ENCODE measurements around the gene DPYD. TPM values are rescaled to one million over a fixed set of nuclear protein-coding genes. Genes with fewer than 3 reads are reported as not detected.
"Not testable (repeated sequence)": the region's sequence is repeated elsewhere in the genome, so short reads cannot be mapped to it uniquely, and the experiment has no call there.

The DPYD gene
- total RNA-seq, 1 donor from 2014 or later, result 11.9 TPM

DNA sequence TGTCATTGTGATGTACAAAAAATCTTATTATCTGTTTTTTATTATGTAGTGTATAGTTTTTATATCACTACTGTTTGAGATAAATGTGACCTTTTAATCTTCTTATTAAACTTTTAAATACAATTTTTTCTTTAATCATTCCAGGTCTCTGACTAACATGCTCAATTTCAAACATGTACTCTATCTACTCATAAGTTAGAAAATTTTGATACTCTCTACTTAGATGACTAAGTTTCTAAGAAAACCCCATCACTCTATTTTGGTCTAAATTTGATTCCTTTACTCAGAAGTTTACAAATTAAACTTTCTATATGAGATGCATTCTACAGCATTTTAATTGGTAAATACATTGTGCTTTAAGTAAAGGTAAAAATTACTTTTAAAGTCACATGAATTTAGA, 655.2 kb downstream of the DPYD start:
- H3K9me3 Mint-ChIP-seq, result no peaks in the 10 kb centered on the region
- H3K4me1 Mint-ChIP-seq (ENCODE audit: low read depth), result no peaks in the 10 kb centered on the region
- no peak overlapping the region for H3K4me3 Mint-ChIP-seq (ENCODE audit: low read depth)
- H3K36me3 Mint-ChIP-seq (ENCODE audit: low read depth), result no peaks in the 10 kb centered on the region
- no peaks in the 10 kb centered on the region for H3K27me3 Mint-ChIP-seq (ENCODE audit: low read depth)
- no peak overlapping the region for H3K27ac Mint-ChIP-seq
- DNase-seq (ENCODE audit: low spot score), result no peak
- intact Hi-C loops (cut with micrococcal nuclease), result no loop called here

DNA sequence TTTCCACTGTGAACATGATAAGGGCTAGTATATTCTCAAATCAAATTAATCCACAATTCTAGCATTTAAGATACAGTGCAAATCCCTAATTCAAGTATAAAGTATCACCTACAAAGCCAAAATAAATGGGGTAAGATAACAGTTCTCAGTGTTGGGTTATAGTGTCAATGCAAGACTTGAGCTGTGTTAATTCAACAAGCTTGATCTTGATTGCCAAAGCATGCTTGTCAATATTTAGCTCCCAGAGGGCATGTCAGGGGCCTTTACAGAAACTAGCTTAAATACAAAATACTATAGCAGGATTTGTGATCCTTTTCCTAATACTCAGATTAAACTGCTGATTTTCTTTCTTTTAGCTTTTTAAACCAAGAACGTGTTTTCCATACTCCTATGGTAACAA, 658.0 kb downstream of the DPYD start:
- Mint-ChIP-seq H3K36me3 (ENCODE audit: low read depth) (no peaks in the 10 kb centered on the region), H3K4me1 (ENCODE audit: low read depth) (no peaks in the 10 kb centered on the region), H3K27me3 (ENCODE audit: low read depth) (no peaks in the 10 kb centered on the region), H3K4me3 (ENCODE audit: low read depth) (no peak overlapping the region), H3K27ac (no peak overlapping the region), H3K9me3 (no peaks in the 10 kb centered on the region)
- DNase-seq (ENCODE audit: low spot score), result no peak
- intact Hi-C loops (cut with micrococcal nuclease), result no loop called here

DNA sequence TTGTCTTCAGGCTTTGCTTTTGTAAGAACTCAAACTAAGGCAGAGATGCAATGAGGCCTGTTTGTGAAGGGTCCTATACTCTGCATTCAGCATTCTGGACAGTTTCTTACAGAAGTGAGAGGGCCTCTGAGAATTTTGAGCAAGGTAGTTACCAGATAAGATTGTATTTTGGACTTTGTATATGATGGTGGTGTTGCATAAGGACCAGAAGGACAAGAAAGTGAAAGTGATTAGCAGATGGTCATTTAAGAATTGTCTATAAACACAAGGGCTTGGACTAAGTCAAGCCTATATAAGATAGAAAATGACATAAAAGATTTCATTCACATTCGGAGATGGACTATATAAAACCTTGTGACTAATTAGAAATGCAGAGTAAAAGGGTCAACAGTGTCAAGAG, 662.2 kb downstream of the DPYD start:
- Mint-ChIP-seq H3K27me3 (ENCODE audit: low read depth) (no peaks in the 10 kb centered on the region), H3K4me1 (ENCODE audit: low read depth) (no peaks in the 10 kb centered on the region), H3K36me3 (ENCODE audit: low read depth) (no peaks in the 10 kb centered on the region), H3K27ac (no peak overlapping the region), H3K4me3 (ENCODE audit: low read depth) (no peak overlapping the region), H3K9me3 (no peaks in the 10 kb centered on the region)
- no peak for DNase-seq (ENCODE audit: low spot score)
- intact Hi-C loops (cut with micrococcal nuclease), result no loop called here

DNA sequence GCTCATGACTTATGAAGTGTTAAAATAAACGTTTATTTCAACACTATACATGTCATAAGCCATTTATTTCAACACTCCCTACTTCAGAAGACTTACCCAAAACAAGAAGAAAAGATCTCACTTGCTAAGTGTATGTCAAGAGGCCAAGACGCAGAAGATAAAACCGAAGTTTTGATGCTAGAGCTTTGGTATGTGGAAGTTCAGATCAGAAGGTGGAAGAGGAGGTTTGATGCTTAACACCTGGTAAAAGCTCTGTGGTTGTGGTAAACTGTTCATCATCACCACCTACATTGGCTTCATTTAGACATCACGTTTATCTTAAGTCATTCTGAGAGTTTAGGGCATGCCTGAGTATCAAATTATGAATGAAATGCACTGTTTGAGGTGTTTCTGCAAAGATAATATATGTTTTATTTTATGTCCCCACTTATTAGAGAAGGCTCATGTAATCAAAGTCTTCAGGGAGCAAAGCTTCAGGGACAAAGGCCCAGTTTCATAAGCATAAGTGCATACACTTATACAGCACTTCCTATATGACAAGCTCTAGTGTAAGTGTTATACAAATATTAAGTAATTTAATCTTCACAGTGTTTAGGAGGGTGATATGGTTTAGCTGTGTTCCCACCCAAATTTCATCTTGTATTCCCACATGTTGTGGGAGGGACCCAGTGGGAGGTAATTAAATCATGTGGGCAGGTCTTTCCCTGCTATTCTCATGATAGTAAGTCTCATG, 665.9 kb downstream of the DPYD start:
- Mint-ChIP-seq H3K4me3 (ENCODE audit: low read depth) (no peak overlapping the region), H3K36me3 (ENCODE audit: low read depth) (no peaks in the 10 kb centered on the region), H3K27me3 (ENCODE audit: low read depth) (no peaks in the 10 kb centered on the region), H3K27ac (no peak overlapping the region), H3K4me1 (ENCODE audit: low read depth) (no peaks in the 10 kb centered on the region), H3K9me3 (no peaks in the 10 kb centered on the region)
- DNase-seq (ENCODE audit: low spot score), result no peak
- intact Hi-C loops (cut with micrococcal nuclease), result no loop called here

DNA sequence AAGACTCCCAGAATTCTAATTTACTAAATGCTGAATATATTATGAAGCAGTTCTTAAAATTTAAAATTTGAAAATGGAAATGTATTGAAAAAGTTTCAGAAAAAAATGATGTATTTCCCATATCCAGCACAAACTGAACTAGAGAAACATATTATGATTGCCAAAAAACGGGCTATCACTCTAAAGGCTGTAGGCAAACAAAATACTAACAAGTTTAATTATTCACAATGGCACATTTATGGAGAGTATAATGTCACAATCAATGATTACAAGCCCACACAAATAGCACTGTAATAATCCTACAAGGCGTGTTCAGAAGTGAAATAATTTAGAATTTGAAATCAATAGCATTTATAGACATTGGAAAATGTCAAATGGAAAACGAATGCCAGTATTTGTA, 667.9 kb downstream of the DPYD start:
- Mint-ChIP-seq H3K27ac (no peak overlapping the region), H3K9me3 (no peaks in the 10 kb centered on the region), H3K4me3 (ENCODE audit: low read depth) (no peak overlapping the region), H3K4me1 (ENCODE audit: low read depth) (no peaks in the 10 kb centered on the region), H3K27me3 (ENCODE audit: low read depth) (no peaks in the 10 kb centered on the region), H3K36me3 (ENCODE audit: low read depth) (no peaks in the 10 kb centered on the region)
- DNase-seq (ENCODE audit: low spot score), result no peak
- intact Hi-C loops (cut with micrococcal nuclease), result no loop called here

DNA sequence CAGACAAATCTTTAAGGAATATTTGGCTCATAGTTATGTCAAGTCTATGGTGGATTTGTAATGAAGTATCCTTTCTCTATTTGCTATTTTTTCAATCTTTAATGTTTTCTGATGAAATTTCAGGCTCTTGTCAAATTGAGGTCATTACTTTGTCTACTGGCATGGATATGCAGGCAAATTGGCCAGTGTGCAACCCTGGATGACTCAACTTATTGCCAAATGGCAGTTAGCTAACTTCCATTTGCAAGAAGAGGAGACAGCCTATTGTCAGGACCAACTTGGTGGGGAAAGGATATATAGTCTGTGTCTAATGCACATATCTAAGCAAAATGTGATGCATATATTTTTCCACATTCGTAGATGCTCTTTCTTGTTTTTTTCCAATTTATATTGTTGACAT, 668.8 kb downstream of the DPYD start:
- intact Hi-C loops (cut with micrococcal nuclease), result no loop called here
- no peak overlapping the region for H3K27ac Mint-ChIP-seq
- H3K4me3 Mint-ChIP-seq (ENCODE audit: low read depth), result no peak overlapping the region
- no peaks in the 10 kb centered on the region for H3K36me3 Mint-ChIP-seq (ENCODE audit: low read depth)
- no peaks in the 10 kb centered on the region for H3K27me3 Mint-ChIP-seq (ENCODE audit: low read depth)
- DNase-seq (ENCODE audit: low spot score), result no peak
- no peaks in the 10 kb centered on the region for H3K9me3 Mint-ChIP-seq
- no peaks in the 10 kb centered on the region for H3K4me1 Mint-ChIP-seq (ENCODE audit: low read depth)

DNA sequence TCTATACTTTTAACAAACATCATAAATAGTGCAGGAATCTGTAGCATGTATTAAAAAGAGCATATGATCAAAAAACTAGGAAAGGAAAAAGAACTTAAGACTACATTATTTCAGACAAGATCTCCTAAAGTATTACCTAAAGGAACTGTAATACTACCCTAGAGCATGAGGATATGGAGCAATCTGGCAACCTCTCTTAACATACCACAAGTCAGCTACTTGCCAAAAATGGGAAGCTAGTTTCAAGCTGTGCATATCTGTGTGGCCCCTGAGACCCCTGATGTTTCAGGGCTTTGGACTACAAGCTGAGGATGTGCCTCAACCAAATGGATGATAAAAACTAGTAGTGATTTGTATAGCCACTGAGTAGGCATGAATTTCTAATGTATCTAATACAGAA, 673.6 kb downstream of the DPYD start:
- intact Hi-C loops (cut with micrococcal nuclease), result no loop called here
- Mint-ChIP-seq H3K9me3 (no peaks in the 10 kb centered on the region), H3K4me3 (ENCODE audit: low read depth) (no peak overlapping the region), H3K4me1 (ENCODE audit: low read depth) (no peaks in the 10 kb centered on the region), H3K36me3 (ENCODE audit: low read depth) (no peaks in the 10 kb centered on the region), H3K27ac (no peak overlapping the region), H3K27me3 (ENCODE audit: low read depth) (no peaks in the 10 kb centered on the region)
- DNase-seq (ENCODE audit: low spot score), result no peak

DNA sequence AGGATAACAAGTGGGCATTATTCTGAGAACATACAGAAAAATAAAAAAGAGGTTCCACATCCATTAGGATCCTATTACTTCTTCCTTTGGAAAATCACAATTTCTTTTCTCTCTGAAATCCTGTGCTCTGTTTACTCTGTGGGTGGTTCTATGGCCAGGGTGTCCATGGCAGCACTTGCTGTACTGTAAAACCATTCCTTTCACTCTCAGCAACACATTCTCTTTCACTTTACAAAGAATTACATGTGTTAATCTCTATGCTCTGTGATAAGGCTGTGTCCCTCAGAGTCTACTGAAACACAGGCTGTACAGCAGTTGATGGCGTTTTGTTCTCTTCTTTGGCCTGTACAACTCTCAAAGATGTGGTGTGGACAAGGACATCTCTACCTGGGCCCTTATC, 675.2 kb downstream of the DPYD start:
- Mint-ChIP-seq H3K4me1 (ENCODE audit: low read depth) (no peaks in the 10 kb centered on the region), H3K27ac (no peak overlapping the region), H3K4me3 (ENCODE audit: low read depth) (no peak overlapping the region), H3K36me3 (ENCODE audit: low read depth) (no peaks in the 10 kb centered on the region), H3K27me3 (ENCODE audit: low read depth) (no peaks in the 10 kb centered on the region), H3K9me3 (no peaks in the 10 kb centered on the region)
- DNase-seq (ENCODE audit: low spot score), result no peak
- intact Hi-C loops (cut with micrococcal nuclease), result no loop called here

DNA sequence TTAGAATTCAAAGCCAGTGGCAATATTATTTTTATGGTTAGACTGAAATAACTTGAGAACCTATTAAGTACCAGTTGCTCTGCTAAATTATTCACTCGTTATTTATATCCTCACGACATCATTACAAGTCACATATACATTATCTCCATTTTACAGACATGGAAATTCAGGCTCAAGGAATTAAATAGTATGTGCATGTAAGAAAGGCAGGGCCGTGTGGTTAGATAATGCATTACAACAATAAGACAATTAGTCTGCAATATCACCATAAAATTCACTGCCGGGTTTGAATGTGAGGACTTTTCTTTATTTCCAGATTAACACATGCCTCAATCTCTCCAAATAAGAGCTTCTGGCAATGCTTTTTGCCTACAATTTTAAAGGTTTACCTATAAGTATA, 675.8 kb downstream of the DPYD start:
- H3K27ac Mint-ChIP-seq, result no peak overlapping the region
- H3K4me3 Mint-ChIP-seq (ENCODE audit: low read depth), result no peak overlapping the region
- no peaks in the 10 kb centered on the region for H3K9me3 Mint-ChIP-seq
- intact Hi-C loops (cut with micrococcal nuclease), result no loop called here
- no peaks in the 10 kb centered on the region for H3K4me1 Mint-ChIP-seq (ENCODE audit: low read depth)
- H3K36me3 Mint-ChIP-seq (ENCODE audit: low read depth), result no peaks in the 10 kb centered on the region
- DNase-seq (ENCODE audit: low spot score), result no peak
- no peaks in the 10 kb centered on the region for H3K27me3 Mint-ChIP-seq (ENCODE audit: low read depth)

DNA sequence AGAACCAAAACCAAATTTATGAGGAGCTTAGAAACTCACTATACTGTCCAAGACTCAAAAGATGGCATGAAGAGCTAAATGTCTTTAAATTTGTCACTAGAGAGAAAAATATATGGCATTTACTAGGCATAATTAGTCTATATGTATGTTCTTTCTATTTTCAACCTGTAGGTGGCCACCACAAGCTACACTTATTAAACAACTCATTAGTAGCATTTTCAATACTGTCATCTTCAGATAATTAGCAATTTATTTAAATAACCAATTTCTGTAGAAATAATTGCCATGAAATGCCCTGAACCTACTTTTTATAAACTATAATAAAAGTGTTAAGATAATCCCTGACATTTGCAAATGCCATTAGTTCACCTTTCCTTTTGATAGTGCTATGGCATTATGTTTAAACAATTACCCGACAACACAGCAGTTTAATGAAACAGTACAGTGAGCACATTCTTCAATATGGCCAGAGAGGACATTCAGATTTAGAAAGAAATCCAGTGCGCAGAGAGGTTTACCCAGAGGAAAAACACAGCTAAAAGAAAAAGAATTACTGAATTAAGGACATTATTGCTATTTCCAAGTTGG, 676.8 kb downstream of the DPYD start:
- DNase-seq (ENCODE audit: low spot score), result no peak
- no peaks in the 10 kb centered on the region for H3K27me3 Mint-ChIP-seq (ENCODE audit: low read depth)
- H3K27ac Mint-ChIP-seq, result no peak overlapping the region
- intact Hi-C loops (cut with micrococcal nuclease), result loop anchor here (5.0 kb wide), 1 partner anchor 808 kb away; no protein-coding TSS in a partner anchor
- H3K4me1 Mint-ChIP-seq (ENCODE audit: low read depth), result no peaks in the 10 kb centered on the region
- H3K9me3 Mint-ChIP-seq, result no peaks in the 10 kb centered on the region
- H3K36me3 Mint-ChIP-seq (ENCODE audit: low read depth), result no peaks in the 10 kb centered on the region
- H3K4me3 Mint-ChIP-seq (ENCODE audit: low read depth), result no peak overlapping the region

DNA sequence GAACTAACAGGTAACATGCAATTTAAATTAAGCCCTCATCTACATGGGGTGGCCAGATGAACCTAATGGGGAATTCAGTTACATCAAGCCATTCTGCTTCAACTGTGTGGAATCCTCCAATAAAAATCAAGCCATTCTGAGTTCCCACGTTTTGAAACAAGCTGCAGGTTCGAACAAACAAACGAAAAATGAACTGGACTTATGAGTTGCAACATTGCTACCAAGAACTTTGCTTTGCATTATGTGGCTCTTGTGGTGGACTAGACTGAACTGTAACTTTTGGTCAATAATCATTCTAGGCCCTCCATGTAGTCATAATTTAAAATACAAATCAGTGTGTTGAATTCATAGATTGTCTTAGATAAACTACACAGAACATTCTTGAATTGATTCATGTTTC, 682.0 kb downstream of the DPYD start:
- no peak for DNase-seq (ENCODE audit: low spot score)
- H3K9me3 Mint-ChIP-seq, result no peaks in the 10 kb centered on the region
- H3K4me3 Mint-ChIP-seq (ENCODE audit: low read depth), result no peak overlapping the region
- H3K27me3 Mint-ChIP-seq (ENCODE audit: low read depth), result no peaks in the 10 kb centered on the region
- H3K4me1 Mint-ChIP-seq (ENCODE audit: low read depth), result no peaks in the 10 kb centered on the region
- no peak overlapping the region for H3K27ac Mint-ChIP-seq
- peaks cover 1% of the 10 kb centered on the region for H3K36me3 Mint-ChIP-seq (ENCODE audit: low read depth)
- intact Hi-C loops (cut with micrococcal nuclease), result no loop called here

DNA sequence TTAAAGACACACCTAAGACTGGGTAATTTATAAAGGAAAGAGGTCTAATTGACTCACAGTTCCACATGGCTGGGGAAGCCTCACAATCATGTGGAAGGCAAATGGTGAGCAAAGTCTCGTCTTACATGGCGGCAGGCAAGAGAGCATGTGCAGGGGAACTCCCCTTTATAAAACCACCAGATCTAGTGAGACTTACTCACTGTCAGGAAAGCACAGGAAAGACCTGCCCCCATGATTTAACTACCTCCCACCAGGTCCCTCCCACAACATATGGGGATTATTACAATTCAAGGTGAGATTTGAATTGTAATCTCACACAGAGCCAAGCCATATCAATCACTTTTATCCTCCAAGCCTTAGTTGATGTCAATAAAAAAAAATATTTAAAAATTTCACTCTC, 689.5 kb downstream of the DPYD start:
- H3K4me3 Mint-ChIP-seq (ENCODE audit: low read depth); H3K27me3 Mint-ChIP-seq (ENCODE audit: low read depth); H3K9me3 Mint-ChIP-seq; H3K27ac Mint-ChIP-seq; H3K36me3 Mint-ChIP-seq (ENCODE audit: low read depth); H3K4me1 Mint-ChIP-seq (ENCODE audit: low read depth); intact Hi-C loops (cut with micrococcal nuclease); DNase-seq (ENCODE audit: low spot score): not testable (repeated sequence)

DNA sequence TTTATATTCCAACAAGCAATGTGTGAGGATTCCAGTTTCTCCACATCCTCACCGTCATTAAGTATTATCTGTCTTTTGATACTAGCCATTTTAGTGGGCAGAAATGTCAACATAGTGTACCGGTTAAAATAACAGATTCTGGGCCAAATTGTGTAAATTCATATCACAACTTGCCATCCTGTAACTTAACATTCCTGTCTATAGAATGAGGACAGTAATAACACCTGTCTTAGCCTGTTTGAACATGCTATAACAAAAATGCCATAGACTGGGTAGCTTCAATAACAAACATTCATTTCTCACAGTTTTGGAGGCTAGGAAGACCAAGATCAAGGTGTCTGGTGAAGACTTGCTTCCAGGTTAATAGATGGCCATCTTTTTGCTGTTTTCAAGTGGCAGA, 708.2 kb downstream of the DPYD start:
- H3K9me3 Mint-ChIP-seq, result no peaks in the 10 kb centered on the region
- no peaks in the 10 kb centered on the region for H3K36me3 Mint-ChIP-seq (ENCODE audit: low read depth)
- no peak overlapping the region for H3K27ac Mint-ChIP-seq
- no peak overlapping the region for H3K4me3 Mint-ChIP-seq (ENCODE audit: low read depth)
- H3K27me3 Mint-ChIP-seq (ENCODE audit: low read depth), result no peaks in the 10 kb centered on the region
- intact Hi-C loops (cut with micrococcal nuclease), result no loop called here
- no peak for DNase-seq (ENCODE audit: low spot score)
- no peaks in the 10 kb centered on the region for H3K4me1 Mint-ChIP-seq (ENCODE audit: low read depth)

DNA sequence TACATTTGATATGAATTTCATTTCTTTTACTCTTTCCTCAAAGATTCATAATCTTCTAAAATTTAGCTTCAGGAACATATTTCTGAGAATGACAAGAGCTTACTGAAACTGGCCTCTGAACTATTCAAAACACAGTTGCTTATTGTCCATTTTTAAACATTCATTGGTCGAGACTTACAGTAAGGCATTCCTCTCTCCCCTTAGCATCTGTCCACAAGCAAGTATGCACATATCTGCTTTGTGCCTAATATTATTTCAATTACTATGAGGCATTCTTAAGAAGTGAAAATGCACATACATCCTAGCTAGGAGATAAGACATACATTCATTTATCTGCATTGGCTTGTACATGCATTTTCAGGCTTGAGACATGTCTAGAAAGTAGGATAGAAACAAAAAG, 710.5 kb downstream of the DPYD start:
- no peaks in the 10 kb centered on the region for H3K9me3 Mint-ChIP-seq
- DNase-seq (ENCODE audit: low spot score), result no peak
- H3K4me3 Mint-ChIP-seq (ENCODE audit: low read depth), result no peak overlapping the region
- H3K27me3 Mint-ChIP-seq (ENCODE audit: low read depth), result no peaks in the 10 kb centered on the region
- no peaks in the 10 kb centered on the region for H3K4me1 Mint-ChIP-seq (ENCODE audit: low read depth)
- intact Hi-C loops (cut with micrococcal nuclease), result no loop called here
- no peak overlapping the region for H3K27ac Mint-ChIP-seq
- no peaks in the 10 kb centered on the region for H3K36me3 Mint-ChIP-seq (ENCODE audit: low read depth)
